Choroid plexus epithelial cell (primary cell): ENCODE measurements around the gene KCNMA1.

Experiments used
- DNase-seq: peaks from one replicate; pipeline ENCODE4 v3.0.0-alpha.2; 2010; ENCODE audit warnings: low read depth
- H3K4me3 ChIP-seq: 2 replicates; pipeline ENCODE4 v1.5.1; 2011; ENCODE audit warnings: low read depth, mild to moderate bottlenecking, control low read depth, low read length, moderate library complexity
- TF ChIP-seq, protein P1 (sequence below): conservative IDR thresholded peaks from 2 replicates; pipeline ENCODE4 v1.5.1; 2011; ENCODE audit warnings: low read depth, mild to moderate bottlenecking, control low read depth, inconsistent platforms, low read length, moderate library complexity

Gene KCNMA1

DNA sequence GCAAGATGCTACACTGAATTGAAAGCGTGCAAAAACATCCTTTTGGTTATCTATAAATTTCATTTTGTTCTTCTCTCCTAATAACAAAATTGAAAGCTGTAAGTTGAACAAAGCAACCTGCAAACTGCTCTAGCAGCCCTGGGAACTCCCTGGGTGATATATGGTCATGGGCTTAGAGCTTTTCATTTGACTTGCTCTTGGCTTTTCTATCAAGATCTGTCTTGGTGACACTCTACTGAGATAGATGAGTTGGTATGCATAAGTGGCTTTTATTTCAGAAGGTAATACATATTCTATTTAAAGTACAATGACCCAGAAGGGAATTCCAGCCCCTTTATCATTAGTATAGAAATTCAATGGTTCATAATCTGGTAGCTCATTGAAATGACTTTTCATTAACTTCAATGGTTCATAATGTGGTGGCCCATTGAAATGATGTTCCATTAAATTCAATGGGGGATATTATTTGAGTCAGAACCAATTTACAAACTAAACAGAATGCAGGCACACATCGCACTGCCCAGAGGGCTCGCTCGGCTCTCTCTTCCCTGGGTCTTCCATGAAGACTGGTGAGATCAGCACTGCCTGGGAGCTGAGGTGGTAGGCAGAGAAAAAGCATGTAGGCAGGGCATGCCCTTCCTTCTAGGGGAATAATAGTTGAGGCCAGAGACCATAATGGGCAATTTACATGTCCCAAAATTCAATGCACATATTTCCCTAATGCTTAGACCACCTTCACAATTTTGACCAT is 10.1 kb upstream of the KCNMA1 start:
- H3K4me3 ChIP-seq: no peak overlapping the region
- no peak for DNase-seq
- TF ChIP-seq, protein P1, sequence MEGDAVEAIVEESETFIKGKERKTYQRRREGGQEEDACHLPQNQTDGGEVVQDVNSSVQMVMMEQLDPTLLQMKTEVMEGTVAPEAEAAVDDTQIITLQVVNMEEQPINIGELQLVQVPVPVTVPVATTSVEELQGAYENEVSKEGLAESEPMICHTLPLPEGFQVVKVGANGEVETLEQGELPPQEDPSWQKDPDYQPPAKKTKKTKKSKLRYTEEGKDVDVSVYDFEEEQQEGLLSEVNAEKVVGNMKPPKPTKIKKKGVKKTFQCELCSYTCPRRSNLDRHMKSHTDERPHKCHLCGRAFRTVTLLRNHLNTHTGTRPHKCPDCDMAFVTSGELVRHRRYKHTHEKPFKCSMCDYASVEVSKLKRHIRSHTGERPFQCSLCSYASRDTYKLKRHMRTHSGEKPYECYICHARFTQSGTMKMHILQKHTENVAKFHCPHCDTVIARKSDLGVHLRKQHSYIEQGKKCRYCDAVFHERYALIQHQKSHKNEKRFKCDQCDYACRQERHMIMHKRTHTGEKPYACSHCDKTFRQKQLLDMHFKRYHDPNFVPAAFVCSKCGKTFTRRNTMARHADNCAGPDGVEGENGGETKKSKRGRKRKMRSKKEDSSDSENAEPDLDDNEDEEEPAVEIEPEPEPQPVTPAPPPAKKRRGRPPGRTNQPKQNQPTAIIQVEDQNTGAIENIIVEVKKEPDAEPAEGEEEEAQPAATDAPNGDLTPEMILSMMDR: no peak

DNA sequence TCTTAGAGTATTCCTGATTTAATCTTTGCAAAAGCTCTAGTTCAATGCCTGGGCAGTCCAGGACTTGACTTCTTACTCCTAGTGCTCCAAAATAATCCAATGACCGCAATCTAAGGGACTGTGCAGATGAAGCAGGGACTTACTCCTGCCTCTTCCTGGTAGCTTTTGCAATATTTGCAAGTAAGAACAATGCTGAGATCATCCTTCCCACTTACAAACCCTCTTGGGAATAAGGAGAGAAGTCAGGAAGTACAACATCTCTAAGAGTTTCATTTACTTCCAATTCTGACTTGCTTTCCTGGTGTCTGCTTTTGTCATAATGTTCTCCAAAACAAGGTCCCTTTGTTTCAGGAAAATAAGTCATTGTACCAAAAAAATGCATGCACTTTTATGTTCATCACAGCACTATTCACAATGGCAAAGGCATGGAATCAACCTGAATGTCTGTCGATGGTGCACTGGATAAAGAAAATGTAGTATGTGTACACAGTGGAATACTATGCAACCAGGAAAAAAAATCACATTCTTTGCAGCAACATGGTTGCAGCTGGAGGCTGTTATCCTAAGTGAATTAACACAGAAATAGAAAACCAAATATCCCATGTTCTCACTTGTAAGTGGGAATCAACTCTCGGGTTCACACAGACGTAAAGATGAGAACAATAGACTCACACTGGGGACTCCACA is 7.1 kb upstream of the KCNMA1 start:
- DNase-seq: no peak
- H3K4me3 ChIP-seq: no peak overlapping the region
- TF ChIP-seq, protein P1: no peak

DNA sequence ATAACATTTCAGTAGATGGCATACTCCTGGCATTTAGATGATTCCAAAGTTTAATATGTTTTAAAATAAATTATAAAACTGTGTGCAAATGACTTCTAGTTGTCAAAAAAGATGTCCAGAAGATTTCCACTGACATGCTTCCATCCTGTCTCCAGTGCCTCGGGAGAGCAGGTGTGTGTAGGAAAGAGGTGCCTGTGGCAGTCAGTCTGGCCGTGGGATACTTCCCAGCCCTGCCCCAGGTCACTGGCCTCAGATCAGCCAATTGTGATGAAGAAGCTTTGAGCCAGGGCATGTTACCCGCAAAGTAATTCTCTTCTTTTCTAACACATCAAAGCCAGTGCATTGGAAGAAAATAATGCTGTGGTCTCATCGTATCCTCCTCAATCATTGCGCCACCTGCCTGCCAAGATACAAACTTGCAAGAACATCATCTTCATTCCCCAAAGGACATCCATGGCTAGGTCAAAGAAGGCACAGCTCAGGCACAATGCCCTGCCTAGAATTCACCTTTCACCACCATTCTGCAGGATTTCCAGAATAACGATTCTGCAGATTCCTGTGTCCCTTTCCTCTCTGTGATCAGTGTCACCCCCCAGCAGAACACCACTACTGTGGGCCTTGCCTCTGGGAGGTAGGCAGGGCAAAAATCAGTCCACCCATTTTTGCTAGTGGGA is 6.3 kb upstream of the KCNMA1 start:
- no peak overlapping the region for H3K4me3 ChIP-seq
- DNase-seq: peak; percentile 88
- TF ChIP-seq, protein P1: peak; percentile 80

DNA sequence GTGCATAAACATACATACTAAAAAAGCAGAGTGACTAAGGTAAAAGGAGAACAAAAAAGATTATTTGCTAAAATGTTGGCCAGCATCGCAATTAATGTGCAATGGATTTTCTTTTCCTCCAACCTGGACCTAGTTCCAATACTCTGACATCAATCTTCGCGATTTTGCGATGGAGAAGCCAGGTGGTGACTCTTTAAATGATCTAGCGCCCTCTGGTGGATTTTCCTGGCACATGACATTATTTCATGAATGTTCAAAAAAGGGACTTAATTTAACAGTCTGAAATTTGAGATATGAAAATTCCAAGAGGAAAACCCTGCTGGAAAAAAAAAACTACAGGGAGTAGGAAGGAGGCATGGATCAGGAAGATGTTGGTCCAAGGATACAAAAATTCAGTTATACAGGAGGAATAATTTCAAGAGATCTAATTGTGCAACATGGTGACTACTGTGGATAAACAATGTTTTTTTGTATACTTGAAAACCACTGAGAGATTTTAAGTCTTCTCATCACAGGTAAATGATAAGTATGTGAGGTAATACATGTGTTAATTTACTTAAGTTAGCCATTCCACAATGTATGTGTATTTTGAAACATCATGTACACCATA is 4.3 kb upstream of the KCNMA1 start:
- TF ChIP-seq, protein P1: peak; percentile 80
- no peak overlapping the region for H3K4me3 ChIP-seq
- DNase-seq: peak; percentile 88

DNA sequence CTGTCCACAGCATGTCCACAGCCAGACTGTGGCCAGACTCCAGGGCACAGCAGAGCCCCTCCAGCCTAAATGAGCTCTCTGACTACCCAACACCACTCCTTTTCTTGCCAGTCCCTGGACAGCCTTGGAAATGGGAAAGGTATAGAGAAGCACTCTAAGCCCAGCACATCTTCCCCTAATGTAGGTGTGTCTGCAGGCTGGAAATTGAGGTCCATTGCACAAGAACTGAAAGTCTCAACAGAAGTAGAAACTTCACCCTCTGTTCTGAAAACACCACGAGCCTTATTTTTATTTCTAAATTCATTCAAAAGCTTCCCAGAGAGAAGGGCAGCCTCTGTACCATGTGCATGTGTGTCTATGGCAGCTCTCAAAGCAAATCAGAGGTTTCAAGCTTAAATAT is 3.7 kb upstream of the KCNMA1 start:
- DNase-seq: no peak
- TF ChIP-seq, protein P1: no peak
- H3K4me3 ChIP-seq: no peak overlapping the region

DNA sequence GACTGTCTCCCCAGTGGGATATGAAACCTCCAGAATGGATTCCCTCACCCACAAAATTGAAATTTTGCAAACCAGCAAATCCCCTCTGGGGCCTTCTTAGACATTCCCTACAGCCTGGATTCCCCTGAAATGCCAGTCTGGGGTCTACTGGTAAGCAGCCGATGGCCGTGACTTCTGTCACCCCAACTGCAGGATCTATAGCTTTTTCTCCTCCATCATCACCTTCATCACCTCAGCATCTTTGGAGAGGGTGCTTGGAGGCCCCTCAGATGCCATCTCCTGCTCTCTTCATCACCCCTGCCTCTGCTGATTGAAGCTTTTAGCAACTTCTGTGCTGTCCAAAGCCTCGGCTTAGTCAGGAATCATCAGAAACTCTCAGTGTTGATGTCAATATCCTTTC is 2.6 kb upstream of the KCNMA1 start:
- DNase-seq: no peak
- TF ChIP-seq, protein P1: no peak
- H3K4me3 ChIP-seq: no peak overlapping the region
